Lower leg skin (tissue), 3 donors: Measurements from ENCODE around the gene SORCS2.

Source experiments
- POLR2A ChIP-seq, 2 donors: fragments of 450-650 bp; IDR thresholded peaks; one replicate each; pipeline ENCODE4 v1.6.1; 2016 to 2017; ENCODE audit warnings: antibody characterized with exemption in 2 of 2, mild to moderate bottlenecking in 1 of 2, moderate library complexity in 1 of 2
- TF ChIP-seq, protein P1 (sequence below), 3 donors: fragments of 450-650 bp; IDR thresholded peaks; one replicate each; pipeline ENCODE4 v1.5.1; 2016; ENCODE audit warnings: antibody characterized with exemption in 3 of 3, mild to moderate bottlenecking in 3 of 3, moderate library complexity in 2 of 3

DNA sequence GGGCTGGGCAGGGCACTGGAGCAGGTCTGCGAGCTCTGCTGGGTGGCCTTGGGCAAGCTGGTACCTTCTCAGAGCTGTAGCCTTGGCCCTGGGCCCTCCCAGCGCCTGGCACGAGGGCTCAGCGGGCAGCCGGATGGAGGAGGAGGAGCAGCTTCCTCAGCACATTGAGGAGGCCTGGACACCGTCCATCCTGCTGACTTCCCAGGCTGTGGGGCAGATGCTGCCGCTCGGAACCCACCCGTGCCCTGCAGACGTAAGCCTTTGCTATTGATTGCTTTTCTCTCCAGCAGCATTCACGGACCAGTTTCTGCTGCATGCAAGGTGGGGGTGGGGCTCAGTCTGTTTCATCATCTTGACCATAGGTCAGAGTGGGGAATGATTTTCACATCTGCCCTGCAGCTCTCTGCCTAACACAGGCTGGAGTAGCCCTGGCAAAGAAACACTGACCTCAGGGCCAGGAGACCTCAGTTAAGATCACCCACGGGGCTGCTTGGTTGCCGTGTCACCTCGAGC, 323.1 kb downstream of the SORCS2 start:
- TF ChIP-seq, protein P1, sequence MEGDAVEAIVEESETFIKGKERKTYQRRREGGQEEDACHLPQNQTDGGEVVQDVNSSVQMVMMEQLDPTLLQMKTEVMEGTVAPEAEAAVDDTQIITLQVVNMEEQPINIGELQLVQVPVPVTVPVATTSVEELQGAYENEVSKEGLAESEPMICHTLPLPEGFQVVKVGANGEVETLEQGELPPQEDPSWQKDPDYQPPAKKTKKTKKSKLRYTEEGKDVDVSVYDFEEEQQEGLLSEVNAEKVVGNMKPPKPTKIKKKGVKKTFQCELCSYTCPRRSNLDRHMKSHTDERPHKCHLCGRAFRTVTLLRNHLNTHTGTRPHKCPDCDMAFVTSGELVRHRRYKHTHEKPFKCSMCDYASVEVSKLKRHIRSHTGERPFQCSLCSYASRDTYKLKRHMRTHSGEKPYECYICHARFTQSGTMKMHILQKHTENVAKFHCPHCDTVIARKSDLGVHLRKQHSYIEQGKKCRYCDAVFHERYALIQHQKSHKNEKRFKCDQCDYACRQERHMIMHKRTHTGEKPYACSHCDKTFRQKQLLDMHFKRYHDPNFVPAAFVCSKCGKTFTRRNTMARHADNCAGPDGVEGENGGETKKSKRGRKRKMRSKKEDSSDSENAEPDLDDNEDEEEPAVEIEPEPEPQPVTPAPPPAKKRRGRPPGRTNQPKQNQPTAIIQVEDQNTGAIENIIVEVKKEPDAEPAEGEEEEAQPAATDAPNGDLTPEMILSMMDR (IDR thresholded peaks at IDR 0.05): no peak
- TF ChIP-seq POLR2A (IDR thresholded peaks at IDR 0.05): no peak
